22Rv1 (cell line): ENCODE results near the gene CRELD2.

Source experiments
- ZFX ChIP-seq: fragments of 450-650 bp; IDR thresholded peaks from 2 replicates; pipeline ENCODE4 v1.6.1; 2017; ENCODE audit warnings: antibody characterized with exemption, borderline replicate concordance
- TF ChIP-seq, protein P1 (sequence below): fragments of 450-650 bp; IDR thresholded peaks from 2 replicates; pipeline ENCODE4 v1.5.1; 2017; ENCODE audit warnings: mild to moderate bottlenecking

DNA sequence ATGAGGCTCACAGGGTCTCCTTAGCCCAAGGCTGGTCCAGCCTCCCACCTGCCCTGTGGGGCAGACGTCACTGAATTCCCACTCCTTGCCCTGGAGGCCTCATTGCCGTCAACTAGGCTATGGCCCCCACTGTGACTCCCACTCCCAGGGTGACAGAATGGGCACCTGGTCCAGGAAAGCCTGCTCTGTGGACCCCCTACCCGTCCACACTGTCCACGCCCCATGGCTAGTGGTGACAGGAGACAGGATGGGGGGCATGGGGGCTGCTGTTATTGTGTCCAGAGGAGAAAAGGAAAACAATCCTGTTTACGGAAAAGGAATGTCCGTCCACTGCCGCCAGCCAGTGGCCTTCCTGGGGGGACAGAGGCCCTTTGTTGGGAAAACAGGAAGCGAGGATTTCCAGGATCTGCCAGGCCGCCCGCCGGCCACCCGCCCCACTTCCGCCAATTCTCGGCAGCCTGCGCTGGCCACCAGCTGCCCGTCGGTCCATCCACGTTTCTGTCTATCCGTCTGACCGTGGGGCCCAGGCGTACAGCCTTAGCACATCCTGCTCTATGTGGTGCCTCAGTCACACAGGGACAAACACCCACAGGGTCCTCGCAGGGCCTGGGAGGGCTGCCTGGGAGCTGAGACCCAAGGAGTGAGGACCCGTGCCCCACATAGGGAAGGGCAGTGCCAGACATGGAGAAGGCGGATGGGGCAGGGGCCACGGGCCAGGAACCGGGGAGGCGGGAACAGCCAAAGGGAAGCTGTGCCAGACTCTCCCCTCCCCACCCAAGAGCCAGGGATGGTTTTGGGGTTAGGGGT, 19.5 kb downstream of the CRELD2 start:
- TF ChIP-seq, protein P1, sequence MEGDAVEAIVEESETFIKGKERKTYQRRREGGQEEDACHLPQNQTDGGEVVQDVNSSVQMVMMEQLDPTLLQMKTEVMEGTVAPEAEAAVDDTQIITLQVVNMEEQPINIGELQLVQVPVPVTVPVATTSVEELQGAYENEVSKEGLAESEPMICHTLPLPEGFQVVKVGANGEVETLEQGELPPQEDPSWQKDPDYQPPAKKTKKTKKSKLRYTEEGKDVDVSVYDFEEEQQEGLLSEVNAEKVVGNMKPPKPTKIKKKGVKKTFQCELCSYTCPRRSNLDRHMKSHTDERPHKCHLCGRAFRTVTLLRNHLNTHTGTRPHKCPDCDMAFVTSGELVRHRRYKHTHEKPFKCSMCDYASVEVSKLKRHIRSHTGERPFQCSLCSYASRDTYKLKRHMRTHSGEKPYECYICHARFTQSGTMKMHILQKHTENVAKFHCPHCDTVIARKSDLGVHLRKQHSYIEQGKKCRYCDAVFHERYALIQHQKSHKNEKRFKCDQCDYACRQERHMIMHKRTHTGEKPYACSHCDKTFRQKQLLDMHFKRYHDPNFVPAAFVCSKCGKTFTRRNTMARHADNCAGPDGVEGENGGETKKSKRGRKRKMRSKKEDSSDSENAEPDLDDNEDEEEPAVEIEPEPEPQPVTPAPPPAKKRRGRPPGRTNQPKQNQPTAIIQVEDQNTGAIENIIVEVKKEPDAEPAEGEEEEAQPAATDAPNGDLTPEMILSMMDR = no peak
- TF ChIP-seq ZFX = no peak
